SKM-1 (cell line): Measurements from ENCODE around the gene MTG1.
"Not testable (repeated sequence)": the region's sequence is repeated elsewhere in the genome, so short reads cannot be mapped to it uniquely, and the experiment has no call there.

ENCODE experiments used
- DNase-seq: peaks from one replicate; lab custom pipeline; 2025; ENCODE audit not compliant: unreplicated experiment; lab: John Stamatoyannopoulos, UW

Gene MTG1

GRCh38 chr10:133358925-133359310 is 35.0 kb upstream of the MTG1 start:
- DNase-seq: no peak

GRCh38 chr10:133359554-133359971 is 34.4 kb upstream of the MTG1 start:
- no peak for DNase-seq

GRCh38 chr10:133359972-133360610 is 33.9 kb upstream of the MTG1 start:
- DNase-seq: no peak

- no peak for DNase-seq
Measured at GRCh38 chr10:133361227-133361626, 32.7 kb upstream of the MTG1 start.

GRCh38 chr10:133361773-133362441 is 32.0 kb upstream of the MTG1 start:
- DNase-seq: no peak

GRCh38 chr10:133362846-133363245 is 31.1 kb upstream of the MTG1 start:
- no peak for DNase-seq

GRCh38 chr10:133364645-133365431 is 29.1 kb upstream of the MTG1 start:
- no peak for DNase-seq

GRCh38 chr10:133365461-133366129 is 28.4 kb upstream of the MTG1 start:
- no peak for DNase-seq

- no peak for DNase-seq
Measured at GRCh38 chr10:133366130-133366478, 27.9 kb upstream of the MTG1 start.

GRCh38 chr10:133366751-133367150 is 27.2 kb upstream of the MTG1 start:
- no peak for DNase-seq

- not testable (repeated sequence) for DNase-seq
Measured at GRCh38 chr10:133367461-133367860, 26.5 kb upstream of the MTG1 start.

- no peak for DNase-seq
Measured at GRCh38 chr10:133368153-133368552, 25.8 kb upstream of the MTG1 start.

GRCh38 chr10:133370030-133370786 is 23.7 kb upstream of the MTG1 start:
- no peak for DNase-seq

- no peak for DNase-seq
Measured at GRCh38 chr10:133372507-133372906, 21.4 kb upstream of the MTG1 start.

GRCh38 chr10:133373174-133374090 is 20.5 kb upstream of the MTG1 start, which contains the start of gene ECHS1:
TSS of gene ECHS1 (minus strand) at chr10:133373354. CDS start at chr10:133373333, 21 bp downstream.
- DNase-seq: peak; percentile 67

GRCh38 chr10:133375357-133376115 is 18.4 kb upstream of the MTG1 start:
- no peak for DNase-seq

- not testable (repeated sequence) for DNase-seq
Measured at GRCh38 chr10:133376183-133376582, 17.8 kb upstream of the MTG1 start.

- DNase-seq: no peak
Measured at GRCh38 chr10:133377025-133377817, 16.7 kb upstream of the MTG1 start.
